PFSK-1 (cell line): ENCODE data around the gene TMEM273.

ENCODE experiments used
- FOXP2 ChIP-seq: optimal IDR thresholded peaks from 2 replicates; pipeline ENCODE3; 2011; ENCODE audit warnings: borderline replicate concordance, control low read depth, inconsistent platforms; ENCODE audit not compliant: insufficient read depth; ENCODE audit errors: extremely low read length, extremely low read depth
- POLR2AphosphoS5 ChIP-seq: IDR thresholded peaks from 2 replicates; pipeline ENCODE4 v1.6.1; 2012; ENCODE audit warnings: low read depth, mild to moderate bottlenecking, control low read depth, low read length, moderate library complexity
- SIN3A ChIP-seq: IDR thresholded peaks from 2 replicates; pipeline ENCODE4 v1.6.1; 2012; ENCODE audit warnings: mild to moderate bottlenecking, low read length, moderate library complexity, borderline replicate concordance; ENCODE audit not compliant: insufficient read depth
- TAF1 ChIP-seq: IDR thresholded peaks from 2 replicates; pipeline ENCODE4 v1.6.1; 2012; ENCODE audit warnings: low read length, control low read depth, borderline replicate concordance; ENCODE audit not compliant: insufficient read depth
- TF ChIP-seq, protein P1 (sequence below), 2 experiments: IDR thresholded peaks; 2 replicates each; pipeline versions ENCODE4 v1.6.1 to v1.8.0; 2011 to 2012; ENCODE audit warnings: low read depth in 2 of 2, low read length in 2 of 2, control low read depth in 1 of 2, inconsistent platforms in 1 of 2, mild to moderate bottlenecking in 1 of 2, moderate library complexity in 1 of 2; ENCODE audit not compliant: insufficient read depth in 1 of 2

Gene TMEM273

GRCh38 chr10:49162761-49163310, 25.4 kb downstream of the TMEM273 start:
- no peak for TF ChIP-seq TAF1

DNA sequence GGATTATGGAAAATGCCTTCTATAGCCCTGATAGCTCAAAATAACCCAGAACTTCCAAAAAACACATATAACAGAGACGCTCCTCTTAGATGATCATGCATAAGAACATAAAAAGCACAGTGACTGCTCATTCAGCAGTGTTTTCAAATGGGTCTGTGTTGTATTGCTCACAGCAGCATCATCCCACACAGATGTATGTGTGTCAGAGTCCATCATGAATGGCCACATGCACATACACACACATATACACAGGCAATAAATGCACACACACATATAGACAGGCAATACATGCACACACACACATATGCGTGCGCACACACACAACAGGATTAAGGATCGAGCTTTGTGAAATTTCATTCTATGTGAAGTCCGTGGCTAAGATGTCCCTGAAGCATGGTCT, 26.1 kb downstream of the TMEM273 start:
- TF ChIP-seq, protein P1, sequence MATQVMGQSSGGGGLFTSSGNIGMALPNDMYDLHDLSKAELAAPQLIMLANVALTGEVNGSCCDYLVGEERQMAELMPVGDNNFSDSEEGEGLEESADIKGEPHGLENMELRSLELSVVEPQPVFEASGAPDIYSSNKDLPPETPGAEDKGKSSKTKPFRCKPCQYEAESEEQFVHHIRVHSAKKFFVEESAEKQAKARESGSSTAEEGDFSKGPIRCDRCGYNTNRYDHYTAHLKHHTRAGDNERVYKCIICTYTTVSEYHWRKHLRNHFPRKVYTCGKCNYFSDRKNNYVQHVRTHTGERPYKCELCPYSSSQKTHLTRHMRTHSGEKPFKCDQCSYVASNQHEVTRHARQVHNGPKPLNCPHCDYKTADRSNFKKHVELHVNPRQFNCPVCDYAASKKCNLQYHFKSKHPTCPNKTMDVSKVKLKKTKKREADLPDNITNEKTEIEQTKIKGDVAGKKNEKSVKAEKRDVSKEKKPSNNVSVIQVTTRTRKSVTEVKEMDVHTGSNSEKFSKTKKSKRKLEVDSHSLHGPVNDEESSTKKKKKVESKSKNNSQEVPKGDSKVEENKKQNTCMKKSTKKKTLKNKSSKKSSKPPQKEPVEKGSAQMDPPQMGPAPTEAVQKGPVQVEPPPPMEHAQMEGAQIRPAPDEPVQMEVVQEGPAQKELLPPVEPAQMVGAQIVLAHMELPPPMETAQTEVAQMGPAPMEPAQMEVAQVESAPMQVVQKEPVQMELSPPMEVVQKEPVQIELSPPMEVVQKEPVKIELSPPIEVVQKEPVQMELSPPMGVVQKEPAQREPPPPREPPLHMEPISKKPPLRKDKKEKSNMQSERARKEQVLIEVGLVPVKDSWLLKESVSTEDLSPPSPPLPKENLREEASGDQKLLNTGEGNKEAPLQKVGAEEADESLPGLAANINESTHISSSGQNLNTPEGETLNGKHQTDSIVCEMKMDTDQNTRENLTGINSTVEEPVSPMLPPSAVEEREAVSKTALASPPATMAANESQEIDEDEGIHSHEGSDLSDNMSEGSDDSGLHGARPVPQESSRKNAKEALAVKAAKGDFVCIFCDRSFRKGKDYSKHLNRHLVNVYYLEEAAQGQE (IDR thresholded peaks at IDR 0.05; ENCODE audit: insufficient read depth in 1 of 2, low read depth in 2 of 2, low read length in 2 of 2) = no peak
- TF ChIP-seq FOXP2 (no peak), TAF1 (no peak), SIN3A (no peak), POLR2AphosphoS5 (no peak)

DNA sequence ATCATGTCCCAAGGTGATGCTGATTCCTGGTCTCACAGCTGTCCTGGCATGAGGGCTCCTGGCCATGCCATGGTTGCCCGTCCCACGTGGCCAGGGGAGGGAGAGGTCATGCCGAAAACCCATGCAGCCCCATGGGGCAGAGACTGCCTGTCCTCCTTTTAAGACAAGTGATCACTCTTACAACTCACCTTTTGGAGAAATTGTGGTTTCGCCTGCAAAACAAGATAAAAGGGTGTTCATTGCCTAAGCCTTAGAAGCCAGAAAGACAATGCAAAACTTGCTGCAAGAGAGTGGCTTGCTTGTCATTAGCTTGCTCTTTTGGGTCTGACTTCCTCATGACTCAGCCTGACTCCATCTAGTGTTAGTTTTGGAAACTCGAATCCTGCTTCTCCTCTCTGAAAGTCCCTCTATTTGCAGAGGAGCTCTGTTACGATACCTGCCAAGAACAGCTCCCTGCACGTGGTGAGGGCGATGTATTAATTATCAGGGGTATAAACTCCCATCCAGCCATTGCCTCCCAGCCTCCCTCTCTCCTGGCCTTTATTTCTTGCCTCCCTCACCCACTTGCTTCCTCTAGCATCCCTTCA, 26.7 kb downstream of the TMEM273 start:
- TF ChIP-seq TAF1 (no peak), POLR2AphosphoS5 (no peak), FOXP2 (no peak), SIN3A (no peak)
- TF ChIP-seq, protein P1 (IDR thresholded peaks at IDR 0.05; ENCODE audit: insufficient read depth in 1 of 2, low read depth in 2 of 2, low read length in 2 of 2) = no peak

- TF ChIP-seq, protein P1 (IDR thresholded peaks at IDR 0.05; ENCODE audit: insufficient read depth in 1 of 2, low read depth in 2 of 2, low read length in 2 of 2) = no peak
- TF ChIP-seq SIN3A = no peak
- TF ChIP-seq POLR2AphosphoS5 = no peak
Observed at GRCh38 chr10:49160814-49161213, 27.4 kb downstream of the TMEM273 start.

- no peak for TF ChIP-seq TAF1
- TF ChIP-seq SIN3A = no peak
- no peak for TF ChIP-seq POLR2AphosphoS5
- no peak for TF ChIP-seq FOXP2
- TF ChIP-seq, protein P1 (IDR thresholded peaks at IDR 0.05; ENCODE audit: insufficient read depth in 1 of 2, low read depth in 2 of 2, low read length in 2 of 2) = no peak
Observed at GRCh38 chr10:49160110-49160509, 28.1 kb downstream of the TMEM273 start.
